Body of pancreas (tissue), 4 donors: Measurements from ENCODE around the gene OLIG3. TPM values are rescaled to one million over a fixed set of nuclear protein-coding genes. Genes with fewer than 3 reads are reported as not detected.
A peak's percentile ranks its signal among the peaks of the same experiment; 100 is the strongest.

Experiments
- ATAC-seq: fragments of 150-250 bp; one replicate; pipeline ENCODE4 v1.9.1; 2016
- DNase-seq, 4 donors: peaks; one replicate each; pipeline ENCODE4 v3.0.0-alpha.2; 2019
- H3K27ac ChIP-seq, 4 donors: fragments of 200-600 bp; sonication (generic); 1 replicate in 3 of 4; 2 replicates in 1 of 4; pipeline versions ENCODE4 v1.5.1 to v1.6.1; 2016 to 2019; ENCODE audit warnings: mild to moderate bottlenecking in 1 of 4, mixed read lengths in 1 of 4, moderate library complexity in 1 of 4
- H3K27me3 ChIP-seq, 2 donors: fragments of 200-600 bp; sonication (generic); one replicate each; pipeline ENCODE4 v1.6.0; 2016; ENCODE audit warnings: mild to moderate bottlenecking in 1 of 2
- H3K36me3 ChIP-seq, 2 donors: fragments of 200-600 bp; sonication (generic); replicated peaks in 1 of 2; 2 replicates each; pipeline ENCODE4 v1.5.1; 2016; ENCODE audit warnings: low read depth in 2 of 2; ENCODE audit not compliant: insufficient read depth in 1 of 2
- H3K4me1 ChIP-seq: fragments of 200-600 bp; sonication (generic); one replicate; pipeline ENCODE4 v1.6.0; 2016
- H3K4me3 ChIP-seq, 2 donors: fragments of 200-600 bp; sonication (generic); 1 replicate in 1 of 2; 2 replicates in 1 of 2; pipeline ENCODE4 v1.5.1; 2016 to 2019
- H3K9me3 ChIP-seq, 3 donors: fragments of 200-600 bp; sonication (generic); 1 replicate in 2 of 3; 2 replicates in 1 of 3; pipeline ENCODE4 v1.5.1; 2016
- CTCF ChIP-seq, 7 experiments: fragments of 450-650 bp in 4 of 7; fragments of 200-600 bp in 3 of 7; sonication (generic) in 3 of 7; IDR thresholded peaks; one replicate each; pipeline ENCODE4 v1.5.1; 2016 to 2019; ENCODE audit warnings: antibody characterized with exemption in 7 of 7
- POLR2A ChIP-seq, 3 donors: fragments of 450-650 bp; IDR thresholded peaks; one replicate each; pipeline ENCODE4 v1.6.1; 2016; ENCODE audit warnings: antibody characterized with exemption in 3 of 3, mild to moderate bottlenecking in 2 of 3
- WGBS, 2 donors: methylation state at CpG; one replicate each; pipeline ENCODE4 v1.1.5; 2017; 5-methylcytosine and 5-hydroxymethylcytosine counted together
- intact Hi-C: fragments of 100-400 bp; cut with DNase I; formaldehyde crosslinking; loops from one replicate; pipeline ENCODE4 v1.15.1; 2023
- total RNA-seq, 2 donors: library from RNA; depleted of rRNA; stranded (reverse); fragments of >200 nt; gene quantifications; one replicate each; pipeline ENCODE4 v1.1.0, GENCODE V29; 2016

OLIG3 gene
- total RNA-seq, 2 donors from 2014 or later, result not detected

GRCh38 chr6:137494988-137495702 lies 951 bp upstream of the OLIG3 start:
- no peak for TF ChIP-seq POLR2A (IDR thresholded peaks at IDR 0.05)
- TF ChIP-seq CTCF (IDR thresholded peaks at IDR 0.05), result no peak
- Histone ChIP-seq H3K4me3 (no peak overlapping the region), H3K4me1 (peaks cover 34% of the 10 kb centered on the region), H3K36me3 (no peaks in the 10 kb centered on the region), H3K9me3 (no peaks in the 10 kb centered on the region), H3K27me3 (peaks cover 0 to 52% of the 10 kb centered on the region in 2 donors), H3K27ac (no peak overlapping the region)
- ATAC-seq (no peak), DNase-seq (no peak)
- 6 to 14% methylated on average over 31 to 41 of the region's 41 CpGs for WGBS, 2 donors
- intact Hi-C loops, result no loop called here

- no peaks in the 10 kb centered on the region for H3K9me3 ChIP-seq
- peak; percentile 49 for ATAC-seq
- peak; percentile 29 to 62 (median 37) for DNase-seq
- H3K36me3 ChIP-seq, result no peaks in the 10 kb centered on the region
- 4 to 15% methylated on average over 8 to 76 of the region's 77 CpGs for WGBS, 2 donors
- H3K4me1 ChIP-seq, result peaks cover 43% of the 10 kb centered on the region
- TF ChIP-seq CTCF (IDR thresholded peaks at IDR 0.05) (no peak), POLR2A (IDR thresholded peaks at IDR 0.05) (no peak)
- intact Hi-C loops, result no loop called here
- no peak overlapping the region for H3K4me3 ChIP-seq
- H3K27ac ChIP-seq, result no peak overlapping the region
- peaks cover 0 to 66% of the 10 kb centered on the region in 2 donors for H3K27me3 ChIP-seq
These were observed 766 bp downstream of the OLIG3 start for GRCh38 chr6:137493218-137494038.

DNA sequence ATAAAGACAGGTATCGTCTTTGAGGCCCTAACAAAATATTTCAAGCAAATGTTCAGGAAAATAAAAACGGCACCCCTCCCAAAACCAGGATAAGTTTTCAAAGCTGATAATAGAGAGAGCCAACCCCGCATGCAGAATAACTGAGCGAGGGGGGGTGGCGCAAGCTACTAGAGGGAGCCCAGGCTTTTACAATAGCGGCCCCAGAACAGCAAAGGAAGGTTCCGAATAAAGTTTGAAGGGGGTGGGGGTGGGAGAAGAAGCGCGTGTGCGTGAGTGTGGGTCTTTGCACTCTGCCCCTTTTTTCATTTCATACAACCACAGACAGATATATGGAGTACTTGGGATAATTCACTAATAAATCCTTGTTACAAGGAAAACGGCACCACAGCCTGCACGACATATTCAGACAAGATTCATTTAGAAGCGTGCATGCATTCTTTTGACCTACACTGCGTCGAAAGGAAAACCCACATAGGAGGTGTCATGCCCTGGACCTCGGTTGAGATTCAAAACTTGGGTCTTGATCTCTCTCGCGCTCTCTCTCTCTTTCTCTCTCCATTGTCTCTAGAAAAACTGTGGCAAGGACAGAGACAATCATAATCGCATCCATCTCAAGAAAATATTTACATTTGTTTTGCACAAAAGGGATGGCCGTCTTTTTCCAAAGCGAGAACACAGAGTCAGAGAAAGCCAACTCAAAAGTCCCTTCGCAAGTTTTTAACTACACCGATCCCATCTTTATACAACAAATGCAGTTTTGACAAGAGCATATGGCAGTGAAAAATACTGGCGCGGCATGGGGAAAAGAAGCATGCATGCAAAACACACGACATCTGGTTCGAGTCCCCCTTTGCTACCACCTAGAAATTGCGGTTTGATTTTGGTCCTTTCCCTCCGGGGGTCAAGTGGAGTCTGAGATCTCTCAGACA lies 1.6 kb downstream of the OLIG3 start:
- Histone ChIP-seq H3K4me3 (no peak overlapping the region), H3K4me1 (peaks cover 42% of the 10 kb centered on the region), H3K27ac (no peak overlapping the region), H3K27me3 (peaks cover 0 to 67% of the 10 kb centered on the region in 2 donors), H3K36me3 (no peaks in the 10 kb centered on the region), H3K9me3 (no peaks in the 10 kb centered on the region)
- ATAC-seq (no peak), DNase-seq (no peak)
- intact Hi-C loops, result no loop called here
- TF ChIP-seq CTCF (IDR thresholded peaks at IDR 0.05) (no peak), POLR2A (IDR thresholded peaks at IDR 0.05) (no peak)
- WGBS, 2 donors, result 17 to 22% methylated on average over 29 of the region's 29 CpGs

GRCh38 chr6:137491478-137491877 lies 2.7 kb downstream of the OLIG3 start:
- H3K4me3 ChIP-seq, result no peak overlapping the region
- peaks cover 31% of the 10 kb centered on the region for H3K4me1 ChIP-seq
- peaks cover 0 to 62% of the 10 kb centered on the region in 2 donors for H3K27me3 ChIP-seq
- DNase-seq (no peak), ATAC-seq (no peak)
- H3K27ac ChIP-seq, result no peak overlapping the region
- H3K9me3 ChIP-seq, result no peaks in the 10 kb centered on the region
- WGBS, 2 donors, result 54 to 71% methylated on average over 6 of the region's 6 CpGs
- TF ChIP-seq CTCF (IDR thresholded peaks at IDR 0.05), result no peak
- no peak for TF ChIP-seq POLR2A (IDR thresholded peaks at IDR 0.05)
- intact Hi-C loops, result no loop called here
- H3K36me3 ChIP-seq, result no peaks in the 10 kb centered on the region
